Measurements from ENCODE around the gene TACC3.

DNA sequence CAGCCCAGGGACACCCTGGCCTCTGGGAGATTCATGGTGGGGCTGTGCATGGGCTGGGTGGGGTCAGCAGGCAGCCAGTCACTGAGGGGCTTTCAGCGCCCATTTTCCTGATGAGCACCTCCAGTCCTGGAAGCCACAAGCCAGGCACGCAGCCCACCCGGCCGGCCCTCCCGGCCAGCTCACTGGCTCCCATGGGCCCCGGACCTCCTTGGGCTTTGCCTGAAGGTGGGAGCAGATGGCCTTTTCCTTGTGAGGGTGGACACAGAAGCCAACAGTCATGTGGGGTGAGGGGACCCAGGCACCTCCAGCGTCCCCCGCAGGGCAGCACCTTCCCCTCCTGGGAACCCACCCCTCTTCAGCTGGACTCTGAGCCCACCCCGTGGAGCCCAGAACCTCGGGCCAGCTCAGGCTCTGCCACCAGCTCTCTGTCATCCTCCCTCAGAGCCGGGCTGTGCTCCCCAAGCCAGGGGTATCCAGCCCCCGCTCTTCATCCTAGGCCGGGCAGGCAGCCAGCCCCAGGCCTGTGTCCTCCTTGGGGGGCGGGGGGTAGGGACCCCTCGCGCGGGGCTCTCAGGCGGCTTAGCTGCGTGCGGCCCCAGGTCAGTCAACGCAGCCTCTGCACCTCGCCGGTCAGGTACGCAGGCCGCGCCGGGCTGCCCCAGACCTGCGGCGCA, 71.0 kb downstream of the TACC3 start:
- TF ChIP-seq, protein P1, sequence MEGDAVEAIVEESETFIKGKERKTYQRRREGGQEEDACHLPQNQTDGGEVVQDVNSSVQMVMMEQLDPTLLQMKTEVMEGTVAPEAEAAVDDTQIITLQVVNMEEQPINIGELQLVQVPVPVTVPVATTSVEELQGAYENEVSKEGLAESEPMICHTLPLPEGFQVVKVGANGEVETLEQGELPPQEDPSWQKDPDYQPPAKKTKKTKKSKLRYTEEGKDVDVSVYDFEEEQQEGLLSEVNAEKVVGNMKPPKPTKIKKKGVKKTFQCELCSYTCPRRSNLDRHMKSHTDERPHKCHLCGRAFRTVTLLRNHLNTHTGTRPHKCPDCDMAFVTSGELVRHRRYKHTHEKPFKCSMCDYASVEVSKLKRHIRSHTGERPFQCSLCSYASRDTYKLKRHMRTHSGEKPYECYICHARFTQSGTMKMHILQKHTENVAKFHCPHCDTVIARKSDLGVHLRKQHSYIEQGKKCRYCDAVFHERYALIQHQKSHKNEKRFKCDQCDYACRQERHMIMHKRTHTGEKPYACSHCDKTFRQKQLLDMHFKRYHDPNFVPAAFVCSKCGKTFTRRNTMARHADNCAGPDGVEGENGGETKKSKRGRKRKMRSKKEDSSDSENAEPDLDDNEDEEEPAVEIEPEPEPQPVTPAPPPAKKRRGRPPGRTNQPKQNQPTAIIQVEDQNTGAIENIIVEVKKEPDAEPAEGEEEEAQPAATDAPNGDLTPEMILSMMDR (IDR thresholded peaks at IDR 0.05), result no peak
- TF ChIP-seq POLR2A (IDR thresholded peaks at IDR 0.05), result no peak
- no peak for TF ChIP-seq POLR2AphosphoS5 (IDR thresholded peaks at IDR 0.05)
